Measurements from ENCODE around the gene FYCO1. TPM values are rescaled to one million over a fixed set of nuclear protein-coding genes. Genes with fewer than 3 reads are reported as not detected.

Gene FYCO1
- total and polyA plus RNA-seq, 9 of the 15 experiments (the other 6 are each of a cell fraction or from before 2014, with no cell fraction given): 2.1 to 13.8 (median 7.4) TPM

DNA sequence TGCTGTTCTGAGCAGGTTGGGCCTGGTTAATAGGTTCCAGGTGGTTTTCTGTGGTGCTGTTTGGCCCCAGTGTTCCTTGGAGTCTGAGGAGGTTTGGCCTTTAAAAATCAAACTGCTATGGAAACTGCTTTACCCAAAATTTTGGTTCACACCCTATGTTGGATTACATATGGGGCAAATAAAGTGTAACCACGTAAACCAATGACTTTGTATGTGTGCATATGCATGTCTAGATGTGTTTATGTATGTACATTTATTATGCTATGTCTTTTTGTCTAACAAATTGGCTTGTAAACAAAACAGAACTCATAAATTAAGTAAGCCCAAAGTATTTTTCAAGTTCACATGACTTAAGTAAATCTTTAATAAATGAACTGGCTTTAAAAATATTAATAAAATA, 40.6 kb upstream of the FYCO1 start (continued):
- TF ChIP-seq ZNF764 (CRISPR knock-in tag; IDR thresholded peaks at IDR 0.05; ENCODE audit: low read depth): no peak
- no peak for TF ChIP-seq ZFPM2 (CRISPR knock-in tag; IDR thresholded peaks at IDR 0.05)
- no peak for TF ChIP-seq TFAM (CRISPR knock-in tag; conservative IDR thresholded peaks at IDR 0.05)
- TF ChIP-seq, protein P1, sequence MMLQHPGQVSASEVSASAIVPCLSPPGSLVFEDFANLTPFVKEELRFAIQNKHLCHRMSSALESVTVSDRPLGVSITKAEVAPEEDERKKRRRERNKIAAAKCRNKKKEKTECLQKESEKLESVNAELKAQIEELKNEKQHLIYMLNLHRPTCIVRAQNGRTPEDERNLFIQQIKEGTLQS (IDR thresholded peaks at IDR 0.05): no peak
- TF ChIP-seq, protein P1 (CRISPR knock-in tag; conservative IDR thresholded peaks at IDR 0.05): no peak
- TF ChIP-seq LARP7 (IDR thresholded peaks at IDR 0.05): no peak
- no peak for TF ChIP-seq RBM14 (IDR thresholded peaks at IDR 0.05; ENCODE audit: borderline replicate concordance, insufficient read depth, low read depth, low read length)
- no peak for TF ChIP-seq CEBPG (CRISPR knock-in tag; IDR thresholded peaks at IDR 0.05)
- no peak for TF ChIP-seq CEBPG (tag; conservative IDR thresholded peaks at IDR 0.05 in 1 of 2, IDR thresholded peaks at IDR 0.05 in 1 of 2)
- no peak for TF ChIP-seq POLR2H (tag; IDR thresholded peaks at IDR 0.05; ENCODE audit: low read depth)
- TF ChIP-seq, protein P2, sequence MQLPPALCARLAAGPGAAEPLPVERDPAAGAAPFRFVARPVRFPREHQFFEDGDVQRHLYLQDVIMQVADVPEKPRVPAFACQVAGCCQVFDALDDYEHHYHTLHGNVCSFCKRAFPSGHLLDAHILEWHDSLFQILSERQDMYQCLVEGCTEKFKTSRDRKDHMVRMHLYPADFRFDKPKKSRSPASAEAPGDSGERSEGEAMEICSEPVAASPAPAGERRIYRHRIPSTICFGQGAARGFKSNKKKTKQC (CRISPR knock-in tag; IDR thresholded peaks at IDR 0.05): no peak
- TF ChIP-seq DPF2 (IDR thresholded peaks at IDR 0.05): no peak
- no peak for TF ChIP-seq NCOA4 (IDR thresholded peaks at IDR 0.05; ENCODE audit: partially characterized antibody)
- no peak for TF ChIP-seq GTF2E2 (tag; IDR thresholded peaks at IDR 0.05)

Measured in K562 (cell line).